OCI-M1 (cell line): ENCODE results near the gene ZCCHC2.
A peak's percentile ranks its signal among the peaks of the same experiment; 100 is the strongest.

Experiments used
- DNase-seq: peaks from one replicate; lab custom pipeline; 2025; lab: John Stamatoyannopoulos, UW

Gene ZCCHC2

DNA sequence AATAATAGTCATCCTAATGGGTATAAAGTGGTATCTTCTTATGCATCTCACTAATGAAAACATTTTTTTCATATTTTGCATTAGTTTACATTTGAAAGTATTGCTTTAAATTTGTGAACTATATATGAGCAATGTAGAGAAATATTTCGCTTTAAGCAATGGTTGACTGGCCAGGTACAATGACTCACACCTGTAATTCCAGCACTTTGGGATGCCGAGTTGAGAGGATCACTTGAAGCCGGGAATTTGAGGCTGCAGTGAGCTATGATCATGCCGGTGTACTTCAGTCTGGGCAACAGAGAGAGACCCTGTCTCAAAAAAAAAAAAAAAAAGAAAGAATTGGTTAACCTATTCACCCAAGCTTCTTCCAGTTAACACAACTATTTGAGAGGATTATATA, 15.1 kb downstream of the ZCCHC2 start:
- DNase-seq = no peak

DNA sequence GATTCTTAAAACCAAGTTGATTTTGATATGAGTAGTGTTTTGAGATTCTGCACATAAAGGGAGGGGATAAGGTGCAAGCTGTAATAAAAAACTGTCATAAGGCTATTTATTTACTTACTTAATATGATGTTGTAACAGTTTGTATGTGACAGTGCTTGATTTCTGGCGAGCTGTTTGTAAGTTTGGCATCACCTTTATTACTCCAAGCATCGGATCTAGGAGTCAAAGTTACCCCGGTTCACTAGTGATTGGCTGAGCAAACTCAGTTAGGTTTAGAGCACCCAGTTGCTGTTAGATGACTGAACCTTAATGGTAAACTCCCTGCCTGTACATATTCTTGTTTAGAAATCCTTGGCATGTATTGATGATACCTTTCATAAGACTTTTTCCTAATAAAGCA, 16.1 kb downstream of the ZCCHC2 start:
- no peak for DNase-seq

DNA sequence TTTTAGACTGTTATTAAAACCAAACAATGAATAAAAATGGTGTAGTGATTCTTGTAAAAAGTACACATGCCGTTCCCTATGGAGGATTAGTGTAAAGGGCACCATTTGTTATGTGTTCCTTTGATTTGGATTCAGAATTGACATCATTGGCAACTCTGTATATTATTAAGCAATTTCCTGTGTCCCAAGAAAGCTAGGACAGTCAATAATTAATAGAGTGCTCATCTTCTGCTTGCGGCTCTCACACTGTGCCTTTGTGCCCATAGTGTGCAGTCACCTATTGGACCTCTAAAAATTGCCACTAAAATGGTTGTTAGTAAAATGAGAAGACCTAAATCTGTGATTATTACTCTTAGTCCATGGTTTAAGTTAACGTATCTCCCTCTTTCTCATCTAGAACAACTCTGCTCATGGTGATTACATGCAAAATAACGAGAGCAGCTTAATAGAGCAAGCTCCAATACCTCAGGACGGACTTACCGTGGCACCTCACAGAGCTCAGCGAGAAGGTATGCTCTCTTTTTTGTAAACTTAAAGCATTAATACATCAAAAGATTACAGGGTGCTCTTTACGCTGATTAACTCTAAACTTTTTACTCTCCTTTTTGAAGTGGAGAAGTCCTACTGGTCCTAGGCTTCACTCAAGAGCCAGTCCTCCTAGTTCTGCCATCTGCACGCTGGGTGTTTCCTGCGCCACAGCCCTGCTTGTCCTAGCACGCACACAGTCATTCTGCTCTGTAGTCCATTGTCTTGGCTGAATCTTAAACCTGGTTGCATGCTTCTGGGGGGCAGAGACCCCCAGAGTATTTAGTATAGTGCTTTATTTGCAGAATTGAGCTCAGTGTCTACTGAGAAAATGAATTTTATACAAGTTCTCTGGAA, 16.7 kb downstream of the ZCCHC2 start:
- DNase-seq = no peak

DNA sequence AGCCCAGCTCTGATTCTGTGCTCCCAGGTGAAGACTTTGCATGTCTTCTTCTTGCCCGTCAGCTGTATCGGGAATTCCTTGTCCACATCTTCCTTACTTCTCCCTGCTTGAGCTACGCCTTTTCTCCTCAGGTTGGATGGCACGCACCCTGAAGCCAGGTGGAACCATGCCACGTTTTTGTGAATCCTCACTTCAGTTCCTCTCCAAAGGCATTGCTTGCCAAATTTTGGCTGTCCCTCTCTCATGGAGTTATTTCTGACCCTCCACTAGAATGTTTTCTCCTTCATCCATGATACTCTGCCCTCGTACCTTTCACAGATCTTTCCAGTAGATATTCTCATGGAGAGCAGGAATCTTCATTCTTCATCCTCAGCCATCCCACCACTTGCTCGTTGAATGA, 20.2 kb downstream of the ZCCHC2 start:
- DNase-seq = no peak

DNA sequence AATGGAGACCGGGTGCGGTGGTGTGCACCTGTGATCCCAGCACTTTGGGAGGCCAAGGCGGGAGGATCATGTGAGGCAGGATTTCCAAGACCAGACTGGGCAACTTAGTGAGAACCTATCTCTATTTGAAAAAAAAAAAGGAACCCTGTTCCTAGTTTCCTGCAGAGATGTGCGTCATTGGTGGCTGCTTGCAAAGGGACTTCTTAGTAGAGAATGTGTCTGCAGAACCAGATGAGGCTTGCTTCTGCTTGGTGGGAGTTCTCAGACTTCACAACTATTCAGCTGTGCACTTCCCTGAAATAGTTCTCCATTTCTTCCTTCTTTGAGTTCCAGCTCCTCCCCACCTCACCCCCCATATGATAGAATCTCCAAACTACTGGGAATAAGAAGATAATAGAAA, 22.3 kb downstream of the ZCCHC2 start:
- DNase-seq = no peak

DNA sequence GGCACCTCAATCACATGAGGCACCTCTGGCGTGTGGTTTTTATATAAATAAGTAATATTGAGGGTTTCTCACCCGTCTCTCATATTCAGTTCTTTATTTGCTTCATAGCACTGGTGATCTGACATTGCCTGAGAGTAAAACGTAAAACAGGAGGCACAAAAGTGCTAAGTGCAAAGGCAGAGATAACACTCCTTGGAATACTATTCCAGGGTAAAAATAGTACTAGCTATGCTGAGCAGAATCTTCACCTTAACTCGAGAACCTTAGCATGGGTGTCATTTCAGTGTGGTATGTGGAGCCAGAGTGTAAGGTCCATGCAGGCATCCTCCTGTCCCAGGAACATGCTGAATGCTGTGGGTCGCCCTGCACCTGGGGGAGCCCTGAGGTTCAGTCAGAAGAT, 26.9 kb downstream of the ZCCHC2 start:
- DNase-seq = no peak

DNA sequence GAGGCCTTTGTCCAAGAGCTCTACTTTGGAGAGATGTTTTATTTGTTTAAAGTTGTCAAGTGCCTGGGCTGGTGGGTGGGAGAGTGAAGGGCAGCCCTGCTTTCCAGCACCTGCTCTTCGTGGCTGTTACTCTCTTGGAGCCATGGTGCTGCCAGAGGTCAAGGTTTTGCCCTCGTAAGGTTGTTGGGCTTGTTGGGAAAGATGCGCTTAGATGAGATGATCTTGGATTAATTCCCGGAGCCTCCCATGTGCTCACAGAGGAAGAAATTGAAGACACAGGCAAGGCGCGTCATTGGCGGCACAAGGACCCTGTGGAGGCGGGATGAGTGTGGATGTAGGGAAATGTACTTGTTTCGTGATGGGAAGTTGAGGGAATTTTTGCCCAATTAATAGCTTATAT, 27.9 kb downstream of the ZCCHC2 start:
- no peak for DNase-seq

DNA sequence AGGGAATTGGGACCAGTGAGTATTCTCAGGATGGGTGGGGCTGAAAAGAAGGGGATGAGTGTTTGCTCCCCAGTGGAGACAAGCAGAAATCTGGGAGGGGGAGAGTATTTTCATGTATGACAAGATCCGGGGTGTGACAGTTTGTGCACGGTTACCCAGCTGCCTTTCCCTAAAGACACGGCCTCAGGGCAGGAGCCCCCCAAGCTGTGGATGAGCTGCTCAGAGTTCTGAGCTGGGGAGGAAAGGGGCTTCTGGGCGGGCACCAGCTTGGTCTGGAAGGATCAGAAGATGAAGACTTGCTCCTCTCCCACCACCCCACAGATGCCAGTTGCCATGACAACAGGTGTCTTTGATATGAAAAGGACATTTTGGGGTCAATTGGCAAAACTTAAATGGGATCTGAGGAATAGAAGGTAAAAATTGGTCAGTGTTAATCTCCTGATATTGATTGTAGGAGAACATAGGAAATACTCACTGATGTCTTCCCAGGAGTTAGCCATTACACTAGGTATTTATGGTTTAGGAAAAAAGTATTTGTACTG, 29.2 kb downstream of the ZCCHC2 start:
- no peak for DNase-seq

DNA sequence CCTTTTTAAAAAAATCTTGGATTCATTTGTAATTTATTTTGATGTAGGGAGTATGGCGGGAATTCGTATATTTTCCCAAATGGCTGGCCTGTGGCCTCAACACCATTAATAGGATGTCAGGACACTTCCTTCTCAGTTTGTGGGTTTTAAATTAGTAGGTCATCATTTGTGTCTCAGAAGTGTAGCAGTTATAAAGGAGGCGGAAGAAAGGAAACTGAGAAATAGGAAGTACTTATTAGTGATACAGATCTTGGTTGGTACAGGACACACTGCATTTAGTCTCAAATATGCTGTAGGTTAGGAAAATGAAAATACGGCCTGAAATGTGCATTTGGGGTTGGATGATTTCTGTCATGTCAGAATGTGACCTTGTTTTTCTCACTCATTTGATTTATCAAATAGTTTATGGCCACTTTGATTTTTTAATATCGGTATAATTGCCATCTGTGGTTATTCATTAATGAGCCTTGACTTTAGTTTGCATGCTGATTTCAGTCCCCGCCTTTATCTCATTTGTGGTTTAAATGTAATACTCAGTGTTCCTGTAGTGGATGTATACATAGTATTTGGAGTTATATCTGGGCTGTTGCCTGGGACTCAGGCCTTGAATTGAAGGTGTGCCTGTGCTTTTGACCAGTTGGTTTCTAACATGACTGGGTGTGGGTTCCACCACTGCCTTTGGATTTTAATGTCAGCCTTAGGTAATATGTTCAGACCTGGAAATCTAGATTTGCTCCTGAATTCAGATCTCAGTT, 31.4 kb downstream of the ZCCHC2 start:
- DNase-seq = no peak

DNA sequence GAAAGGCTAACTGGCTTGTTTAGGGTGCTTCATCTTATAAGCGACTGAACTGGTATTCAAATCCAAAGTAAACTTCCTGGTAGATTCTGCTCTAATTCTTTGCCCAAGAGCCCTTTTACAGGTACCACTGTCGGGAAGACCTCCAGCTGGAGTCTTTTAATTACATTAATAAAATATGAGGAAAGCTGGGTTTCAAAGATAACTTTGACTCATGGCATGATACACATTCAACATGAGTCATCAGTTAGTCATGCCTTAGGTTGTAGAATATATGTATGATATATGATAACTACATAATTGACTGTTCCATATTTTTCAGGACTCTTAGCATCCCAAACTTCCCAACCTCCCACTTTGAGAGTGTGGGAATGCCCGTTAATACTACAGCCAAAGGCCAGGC, 32.3 kb downstream of the ZCCHC2 start:
- DNase-seq = peak; percentile 27

DNA sequence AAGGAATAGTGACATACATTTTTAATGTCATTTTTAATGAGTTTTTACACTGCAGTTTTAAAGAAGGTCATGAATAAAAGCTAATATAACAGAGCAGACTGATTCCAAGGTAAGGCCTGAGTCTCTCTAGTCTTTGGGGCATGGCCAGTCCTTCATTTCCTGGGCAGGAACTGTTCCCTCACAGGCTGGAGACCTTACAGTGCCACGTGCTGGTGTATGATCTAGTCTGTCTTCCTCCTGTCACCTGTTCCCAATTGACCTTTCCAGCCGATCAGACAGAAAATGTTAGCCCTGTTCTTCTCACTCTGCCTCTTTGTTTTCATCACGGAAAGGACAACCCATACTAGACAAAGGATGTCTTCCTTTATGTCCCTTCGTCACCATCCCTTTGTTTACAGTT, 33.6 kb downstream of the ZCCHC2 start:
- no peak for DNase-seq

DNA sequence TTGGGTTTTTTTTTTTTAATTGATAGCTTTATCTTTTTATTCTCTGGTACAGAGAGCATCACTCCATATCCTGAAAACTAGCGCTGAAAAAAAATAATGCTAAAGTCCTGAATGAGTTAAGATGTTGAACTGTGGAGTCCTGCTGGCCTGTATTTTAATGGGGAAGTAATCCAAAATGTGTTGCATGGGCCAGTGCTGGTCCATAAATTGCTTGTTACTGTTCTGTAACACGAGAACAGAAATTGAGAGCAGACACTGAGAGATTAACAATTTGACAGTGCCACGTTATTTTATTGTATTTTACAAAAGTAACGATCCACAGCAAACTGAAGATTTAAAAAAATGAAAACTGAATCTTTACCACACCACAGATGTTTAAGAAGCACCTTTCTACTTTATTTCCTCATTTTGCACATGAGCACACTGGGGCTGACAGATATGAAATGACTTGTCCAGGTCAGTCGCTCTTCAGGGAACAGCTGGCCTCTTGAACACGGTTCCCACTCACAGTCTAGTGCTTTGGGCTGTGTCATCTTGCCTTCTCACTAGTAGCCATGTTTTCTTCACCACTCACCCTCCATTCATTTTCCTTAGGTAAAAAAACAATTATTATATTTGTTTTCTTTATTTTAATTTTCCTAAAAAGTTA, 35.3 kb downstream of the ZCCHC2 start:
- peak; percentile 20 for DNase-seq

DNA sequence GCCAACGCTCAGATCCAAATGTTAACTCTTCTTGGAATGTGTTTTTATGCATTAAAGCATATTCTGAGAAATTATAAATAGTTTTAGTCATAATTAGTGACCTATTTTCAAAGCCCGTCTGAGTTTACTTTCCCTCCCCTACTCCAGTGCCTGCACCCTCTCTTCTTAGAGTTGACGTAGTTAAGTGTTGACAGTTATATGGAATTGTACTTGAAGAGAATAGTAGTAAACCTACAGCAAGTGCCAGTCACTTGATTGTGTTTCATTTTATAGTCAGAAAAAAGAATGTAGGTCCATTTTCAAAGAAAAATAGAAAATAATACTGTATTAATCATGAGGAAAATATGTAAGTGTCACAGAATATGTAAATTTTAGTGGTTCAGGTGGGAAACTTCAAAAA, 41.2 kb downstream of the ZCCHC2 start:
- DNase-seq = no peak

DNA sequence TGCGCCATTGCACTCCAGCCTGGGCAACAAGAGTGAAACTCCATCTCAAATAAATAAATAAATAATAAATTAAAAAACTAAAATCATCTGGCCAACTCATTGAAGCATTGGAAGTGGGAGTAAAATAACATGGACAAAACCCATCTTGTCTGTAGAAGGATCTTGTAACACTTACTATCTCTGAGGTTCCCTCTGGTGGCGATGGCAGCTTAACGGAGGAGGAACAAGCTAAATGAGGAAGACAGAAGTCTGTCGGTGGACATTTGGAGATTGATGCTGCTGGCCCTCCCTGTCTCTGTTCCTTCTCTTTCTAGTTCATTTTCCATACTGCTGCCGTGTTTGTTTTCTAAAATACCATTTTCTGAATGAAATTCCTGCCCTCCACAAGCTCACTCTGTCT, 43.4 kb downstream of the ZCCHC2 start:
- DNase-seq = peak; percentile 65

DNA sequence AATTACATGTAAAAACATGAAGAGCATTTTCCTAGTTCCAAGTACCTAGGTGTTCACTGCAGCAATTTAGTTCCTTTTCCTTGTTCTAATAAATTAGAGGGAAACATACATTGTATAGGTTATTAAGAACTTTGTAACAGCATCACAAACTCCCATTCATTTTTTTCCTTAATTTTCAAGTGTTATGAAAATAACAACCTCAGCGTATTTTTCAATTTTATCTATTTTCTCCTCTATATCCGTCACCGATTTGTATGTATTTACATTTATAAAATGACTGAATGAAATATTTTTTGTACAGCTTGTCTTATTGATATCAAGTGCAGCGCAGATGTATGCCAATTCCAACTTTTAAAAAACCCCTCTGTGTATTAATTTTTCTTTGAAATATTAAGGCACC, 44.0 kb downstream of the ZCCHC2 start:
- no peak for DNase-seq

DNA sequence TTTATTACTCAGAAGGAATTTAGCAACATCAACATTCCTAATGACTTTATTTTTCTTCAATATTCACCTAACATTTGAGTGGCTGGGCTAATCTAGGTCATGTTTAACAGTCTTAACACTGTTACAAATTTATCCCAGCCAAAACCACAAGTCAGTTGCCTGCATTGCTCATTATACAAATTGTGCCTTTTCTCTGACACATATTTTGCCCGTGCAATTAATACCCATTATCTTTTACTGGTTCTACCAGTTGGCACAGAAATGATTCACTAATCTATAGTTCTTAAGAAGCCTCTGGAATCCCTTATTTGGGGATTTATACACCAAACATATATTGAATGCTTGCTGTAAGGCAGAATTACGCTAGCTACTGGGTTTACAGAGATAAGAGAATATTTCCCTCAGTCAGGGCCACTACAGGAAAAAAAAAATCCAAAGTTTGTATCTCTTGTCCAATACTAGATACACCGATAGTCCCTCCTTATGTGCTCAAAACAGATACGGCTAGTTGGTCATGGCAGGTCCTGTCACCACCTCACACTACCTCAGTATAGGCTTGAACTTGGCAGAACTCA, 46.3 kb downstream of the ZCCHC2 start:
- peak; percentile 27 for DNase-seq

DNA sequence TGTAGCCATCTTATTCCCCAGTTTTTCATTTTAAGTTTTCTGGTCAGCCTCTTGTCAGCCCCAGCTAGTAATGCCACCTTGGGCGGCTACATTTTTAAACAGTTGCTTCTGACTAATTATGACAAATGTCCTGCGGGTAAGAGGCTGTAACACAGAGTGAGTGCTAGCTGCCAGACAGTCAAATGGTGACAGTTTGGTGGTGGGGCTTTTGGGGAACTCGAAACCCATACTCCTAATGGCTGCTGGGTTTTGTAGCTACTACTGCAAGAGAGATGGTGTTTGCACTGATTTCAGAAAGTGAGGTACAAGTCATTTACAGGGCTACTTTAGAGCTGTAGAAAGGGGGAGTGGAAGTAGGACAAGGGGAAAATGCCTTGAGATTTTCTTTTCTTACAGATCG, 48.2 kb downstream of the ZCCHC2 start:
- no peak for DNase-seq

DNA sequence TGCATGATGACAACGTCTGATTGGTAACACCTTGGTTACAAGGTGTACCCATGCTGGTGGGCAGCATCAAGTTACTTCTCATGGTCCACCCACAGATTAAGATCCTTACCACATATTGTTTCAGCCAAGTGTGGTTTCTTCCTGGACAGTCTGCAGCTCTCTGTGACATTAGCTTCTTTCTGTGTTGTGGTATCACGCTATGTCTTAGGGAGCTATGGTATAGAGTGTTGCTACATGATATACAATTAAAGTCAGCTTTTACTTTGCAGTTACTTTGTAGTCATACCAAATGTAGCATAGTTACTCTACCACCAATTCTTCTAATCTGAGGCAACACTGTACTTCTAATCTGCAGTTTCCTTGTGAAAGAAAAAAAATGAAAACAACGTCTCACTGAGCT, 48.8 kb downstream of the ZCCHC2 start:
- DNase-seq = no peak

DNA sequence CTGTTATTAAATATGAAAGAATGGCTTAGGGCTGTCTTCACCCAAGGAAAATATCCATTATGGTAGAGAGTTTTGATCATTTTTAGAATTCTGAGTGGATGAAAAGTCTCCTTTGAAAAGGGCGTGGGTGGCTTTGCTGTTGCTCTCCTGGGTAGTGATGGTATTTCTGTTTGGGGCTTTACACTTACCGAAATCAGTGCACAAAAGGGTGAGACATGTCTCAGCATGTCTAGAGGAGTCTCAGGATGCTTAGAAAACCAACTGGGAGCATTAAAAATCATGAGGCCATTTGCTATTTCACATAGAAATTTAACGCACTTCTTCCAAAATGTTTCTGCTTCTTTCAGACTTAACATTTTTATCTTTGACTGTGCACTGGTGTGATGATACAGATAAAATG, 49.6 kb downstream of the ZCCHC2 start:
- no peak for DNase-seq

DNA sequence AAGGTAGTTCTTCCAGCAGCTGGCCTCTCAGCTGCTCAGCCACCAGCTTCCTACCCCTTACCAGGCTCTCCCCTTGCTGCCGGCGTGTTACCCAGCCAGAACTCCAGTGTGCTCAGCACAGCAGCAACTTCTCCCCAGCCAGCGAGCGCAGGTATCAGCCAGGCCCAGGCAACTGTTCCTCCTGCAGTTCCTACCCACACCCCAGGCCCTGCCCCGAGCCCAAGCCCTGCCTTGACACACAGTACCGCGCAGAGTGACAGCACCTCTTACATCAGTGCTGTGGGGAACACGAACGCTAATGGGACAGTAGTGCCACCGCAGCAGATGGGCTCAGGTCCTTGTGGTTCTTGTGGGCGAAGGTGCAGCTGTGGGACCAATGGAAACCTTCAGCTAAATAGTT, 52.0 kb downstream of the ZCCHC2 start:
- no peak for DNase-seq

DNA sequence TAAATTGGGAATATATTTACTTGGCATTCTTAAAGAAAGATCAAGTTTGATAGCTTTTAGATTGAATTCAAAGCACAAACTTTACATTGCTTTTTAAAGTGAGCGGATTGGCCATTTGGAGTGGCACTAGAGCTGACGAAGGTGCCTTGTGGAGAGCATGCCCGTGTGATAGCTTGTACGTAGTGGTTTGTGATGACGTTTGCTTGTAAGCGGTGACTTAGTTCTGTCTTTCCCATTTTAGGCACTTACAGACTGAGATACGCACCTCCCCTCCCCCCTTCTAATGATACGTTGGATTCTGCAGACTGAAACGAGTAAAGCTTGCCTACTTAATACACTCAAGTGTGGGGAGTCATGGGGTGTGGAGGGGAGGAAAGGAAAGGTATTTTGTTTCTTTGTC, 53.4 kb downstream of the ZCCHC2 start:
- DNase-seq = no peak

DNA sequence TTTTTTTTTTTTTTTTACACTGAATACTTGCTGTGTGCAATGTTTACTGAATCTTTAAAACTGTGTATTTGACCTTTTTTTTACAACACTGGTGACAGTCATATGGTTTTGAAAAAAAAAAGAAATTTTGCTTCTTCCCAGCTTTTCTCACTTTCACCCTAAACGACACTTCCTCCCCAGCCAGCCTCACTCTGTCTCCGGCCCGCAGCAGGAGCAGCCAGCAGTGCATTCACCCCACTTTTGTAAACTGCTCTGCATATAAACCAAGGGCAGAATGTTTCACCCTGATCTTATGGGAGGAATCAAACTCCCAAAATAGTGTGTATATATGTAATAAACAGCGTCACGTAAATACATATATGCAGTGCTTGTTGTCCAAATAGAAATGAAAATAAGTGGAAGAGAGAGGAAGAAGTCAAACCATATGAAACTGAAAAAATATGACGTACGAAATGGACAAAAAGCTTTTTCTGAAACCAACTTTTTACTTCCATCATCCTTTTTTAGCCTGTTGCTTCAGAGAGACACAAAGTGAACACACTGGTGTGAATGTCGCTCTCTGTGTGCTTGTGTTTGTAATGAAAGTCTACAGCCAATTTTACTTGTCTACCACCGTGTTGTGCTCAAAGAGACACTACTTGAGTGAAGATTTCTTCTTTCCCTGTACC, 54.2 kb downstream of the ZCCHC2 start:
- no peak for DNase-seq
